Esophagus (tissue), 2 donors: ENCODE results near the gene OR2T10. TPM values are rescaled to one million over a fixed set of nuclear protein-coding genes. Genes with fewer than 3 reads are reported as not detected.
"Not testable (repeated sequence)": the region's sequence is repeated elsewhere in the genome, so short reads cannot be mapped to it uniquely, and the experiment has no call there.

Source experiments
- H3K27ac ChIP-seq, 2 donors: one replicate each; pipeline ENCODE4 v1.5.1; 2013; ENCODE audit warnings: low read depth in 2 of 2, mild to moderate bottlenecking in 2 of 2, inconsistent platforms in 1 of 2, low read length in 1 of 2, moderate library complexity in 1 of 2
- H3K27me3 ChIP-seq, 2 donors: one replicate each; pipeline ENCODE4 v1.6.1; 2013; ENCODE audit warnings: low read length in 2 of 2, control low read depth in 1 of 2, mild to moderate bottlenecking in 1 of 2; ENCODE audit not compliant: insufficient read depth in 2 of 2, control insufficient read depth in 1 of 2
- H3K36me3 ChIP-seq, 2 donors: one replicate each; pipeline ENCODE4 v1.6.1; 2013; ENCODE audit warnings: low read length in 1 of 2; ENCODE audit not compliant: control insufficient read depth in 2 of 2, insufficient read depth in 2 of 2
- H3K4me1 ChIP-seq, 2 donors: one replicate each; pipeline ENCODE4 v1.6.1; 2013; ENCODE audit warnings: low read length in 1 of 2; ENCODE audit not compliant: control insufficient read depth in 2 of 2, insufficient read depth in 2 of 2
- H3K4me3 ChIP-seq, 2 donors: one replicate each; pipeline ENCODE4 v1.5.1; 2013; ENCODE audit warnings: low read length in 2 of 2, mild to moderate bottlenecking in 2 of 2, low read depth in 1 of 2, moderate library complexity in 1 of 2
- H3K9me3 ChIP-seq, 2 donors: one replicate each; pipeline ENCODE4 v1.6.1; 2013; ENCODE audit warnings: mild to moderate bottlenecking in 2 of 2, low read depth in 1 of 2, low read length in 1 of 2, moderate library complexity in 1 of 2; ENCODE audit not compliant: control insufficient read depth in 2 of 2, insufficient read depth in 1 of 2
- WGBS, 2 donors: extraction: QIAGEN DNeasy Blood & Tissue Kit; methylation state at CpG; one replicate each; pipeline ENCODE4 v1.1.7; 2013; 5-methylcytosine and 5-hydroxymethylcytosine counted together
- polyA plus RNA-seq, 2 donors: library from polyadenylated mRNA; stranded (reverse); fragments of 200-250 nt; gene quantifications; one replicate each; pipeline ENCODE4 v1.2.3, GENCODE V29; 2013
- donor health status: healthy with polysubstance abuse.
- donor health status: Bipolar disorder and iron deficiency.

Gene OR2T10
- polyA plus RNA-seq, 2 donors: not detected

DNA sequence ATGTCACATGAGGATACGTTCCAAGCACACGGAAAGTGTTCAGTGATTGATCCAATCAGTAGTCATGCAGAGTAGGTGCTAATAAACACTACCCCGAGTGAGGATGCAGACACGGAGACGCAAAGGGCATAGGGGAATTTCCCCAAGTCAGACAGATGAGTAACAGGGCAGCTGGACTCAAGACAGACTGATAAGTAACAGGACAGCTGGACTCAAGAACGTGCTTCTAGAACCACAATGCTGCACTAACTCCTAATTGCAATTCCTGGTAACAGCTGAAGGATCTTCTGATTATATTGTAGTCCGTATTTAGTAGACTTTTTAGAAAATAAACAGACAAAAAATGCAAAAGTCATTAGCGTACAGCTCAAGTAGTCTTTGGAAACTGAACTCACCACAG lies 1.9 kb upstream of the OR2T10 start:
- H3K4me3 ChIP-seq: no peak overlapping the region
- no peaks in the 10 kb centered on the region for H3K9me3 ChIP-seq
- H3K27ac ChIP-seq: no peak overlapping the region
- WGBS, 2 donors: 70 to 76% methylated on average over 8 of the region's 8 CpGs
- no peaks in the 10 kb centered on the region for H3K36me3 ChIP-seq
- no peaks in the 10 kb centered on the region for H3K27me3 ChIP-seq
- H3K4me1 ChIP-seq: no peaks in the 10 kb centered on the region

DNA sequence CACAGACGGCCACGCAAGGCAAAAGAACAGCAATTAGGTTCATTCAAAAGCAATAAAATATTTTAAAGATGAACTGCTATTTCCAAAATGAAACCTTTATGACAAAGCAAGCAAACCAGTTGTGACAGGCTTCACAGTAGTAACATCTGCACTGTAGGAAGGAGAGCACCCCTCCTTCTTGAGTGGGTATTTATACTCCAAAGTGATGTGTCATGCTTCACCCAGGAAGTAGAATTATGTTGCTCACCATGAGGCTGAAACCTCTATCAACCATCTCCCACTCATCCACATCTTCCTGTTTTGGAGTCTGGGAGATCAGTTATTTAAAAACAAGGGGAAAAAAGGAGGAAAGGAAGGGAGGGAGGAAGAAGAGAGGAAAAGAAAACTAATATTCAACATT lies 885 bp downstream of the OR2T10 start:
- H3K27ac ChIP-seq: no peak overlapping the region
- no peaks in the 10 kb centered on the region for H3K27me3 ChIP-seq
- H3K4me1 ChIP-seq: no peaks in the 10 kb centered on the region
- H3K9me3 ChIP-seq: no peaks in the 10 kb centered on the region
- H3K36me3 ChIP-seq: no peaks in the 10 kb centered on the region
- no peak overlapping the region for H3K4me3 ChIP-seq
- WGBS, 2 donors: 66 to 73% methylated on average over 2 of the region's 2 CpGs

DNA sequence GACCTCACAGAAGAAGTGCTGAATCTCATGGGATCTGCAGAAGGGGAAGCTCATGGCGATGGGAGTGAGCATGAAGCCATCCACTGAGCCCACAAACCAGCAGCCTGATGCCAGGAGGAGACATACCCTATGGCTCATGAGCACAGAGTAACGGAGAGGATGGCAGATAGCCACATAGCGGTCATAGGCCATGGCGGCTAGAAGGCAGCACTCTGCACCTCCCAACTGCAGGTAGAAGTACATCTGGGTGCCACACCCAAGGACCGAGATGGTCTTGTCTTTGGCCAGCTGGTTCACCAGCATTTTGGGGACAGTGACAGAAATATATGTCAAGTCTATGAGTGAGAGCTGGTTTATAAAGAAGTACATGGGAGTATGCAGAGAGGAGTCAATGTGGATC lies 4.3 kb downstream of the OR2T10 start:
- Histone ChIP-seq H3K36me3 (no peaks in the 10 kb centered on the region), H3K27ac (no peak overlapping the region), H3K4me1 (no peaks in the 10 kb centered on the region), H3K27me3 (no peaks in the 10 kb centered on the region), H3K4me3 (no peak overlapping the region), H3K9me3 (no peaks in the 10 kb centered on the region)
- WGBS, 2 donors: 82 to 92% methylated on average over 5 of the region's 5 CpGs

DNA sequence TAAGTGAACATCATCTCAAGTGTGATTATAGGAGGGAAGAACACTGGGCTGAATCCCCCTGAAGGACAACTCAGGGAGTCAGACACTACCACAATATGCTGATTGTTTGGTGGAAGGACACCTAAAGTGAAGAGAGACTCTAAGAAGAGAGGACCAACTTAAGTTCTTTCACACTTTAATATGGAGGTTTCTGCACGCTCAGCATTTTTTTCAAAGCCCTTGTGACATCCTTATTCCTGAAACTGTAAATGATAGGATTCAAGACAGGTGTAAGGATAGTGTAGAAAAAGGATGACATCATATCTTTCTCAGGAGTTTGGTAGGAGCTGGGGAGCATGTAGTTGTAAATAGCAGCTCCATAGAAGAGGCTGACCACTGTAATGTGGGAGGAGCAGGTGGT lies 4.8 kb downstream of the OR2T10 start:
- Histone ChIP-seq H3K4me3 (no peak overlapping the region), H3K27me3 (no peaks in the 10 kb centered on the region), H3K27ac (no peak overlapping the region), H3K4me1 (no peaks in the 10 kb centered on the region), H3K36me3 (no peaks in the 10 kb centered on the region), H3K9me3 (no peaks in the 10 kb centered on the region)
- WGBS, 2 donors: 70 to 71% methylated on average over 1 of the region's 1 CpG

DNA sequence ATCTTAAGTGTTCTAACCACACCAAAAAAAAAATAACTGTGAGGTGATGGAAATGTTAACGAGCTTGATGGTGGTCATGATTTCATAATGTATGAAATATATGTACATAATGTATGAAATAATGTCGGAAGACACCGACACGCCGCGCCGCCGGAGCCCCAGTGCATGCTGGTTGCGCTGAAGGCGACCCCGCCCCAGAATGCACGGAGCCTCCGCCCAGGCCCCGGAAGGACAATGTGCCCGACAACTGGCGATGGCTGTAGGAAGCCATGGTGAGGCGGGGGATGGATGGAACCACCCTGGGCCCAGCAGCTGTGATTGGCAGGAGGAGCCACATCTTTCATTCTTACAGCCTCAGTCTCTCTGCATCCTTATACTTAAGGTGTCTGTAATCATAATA lies 7.4 kb downstream of the OR2T10 start:
- H3K27ac ChIP-seq: no peak overlapping the region
- 91% methylated on average over 17 of the region's 17 CpGs for WGBS, 2 donors
- no peaks in the 10 kb centered on the region for H3K36me3 ChIP-seq
- no peaks in the 10 kb centered on the region for H3K4me1 ChIP-seq
- no peak overlapping the region for H3K4me3 ChIP-seq
- no peaks in the 10 kb centered on the region for H3K27me3 ChIP-seq
- H3K9me3 ChIP-seq: no peaks in the 10 kb centered on the region

DNA sequence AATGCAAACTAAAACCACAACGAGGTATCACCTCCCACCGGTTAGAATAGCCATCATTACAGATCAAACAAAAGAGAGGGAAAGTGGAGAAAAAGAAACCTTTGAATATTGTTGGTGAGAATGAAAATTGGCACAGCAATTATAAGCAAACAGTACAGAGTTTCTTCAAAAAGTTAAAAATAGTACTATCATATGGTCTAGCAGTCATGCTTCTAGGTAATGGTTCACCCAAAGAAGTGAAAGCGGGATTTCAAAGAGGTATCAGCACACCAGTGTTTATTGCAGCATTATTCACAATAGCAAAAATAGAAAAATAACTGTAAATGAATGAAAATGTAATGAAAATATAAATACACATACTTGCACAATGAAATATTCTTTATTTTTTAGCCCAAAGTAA lies 8.2 kb downstream of the OR2T10 start:
- Histone ChIP-seq H3K4me1 (no peaks in the 10 kb centered on the region), H3K36me3 (no peaks in the 10 kb centered on the region)
- WGBS, 2 donors: 81% methylated on average over 3 of the region's 3 CpGs

DNA sequence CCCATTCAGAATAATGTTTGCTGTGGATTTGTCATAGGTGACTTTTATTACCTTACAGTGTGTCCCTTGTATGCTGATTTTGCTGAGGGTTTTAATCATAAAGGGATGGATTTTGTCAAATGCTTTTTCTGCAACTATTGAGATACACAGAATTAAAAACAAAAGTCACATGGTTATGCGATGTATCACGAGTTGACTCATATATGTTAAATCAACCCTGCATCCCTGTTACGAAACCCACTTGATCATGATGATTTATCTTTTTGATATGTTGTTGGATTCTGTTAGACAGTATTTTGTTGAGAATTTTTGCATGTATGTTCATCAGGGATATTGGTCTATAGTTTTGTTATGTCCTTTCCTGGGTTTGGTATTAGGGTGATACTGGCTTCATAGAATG lies 12.2 kb downstream of the OR2T10 start:
- Histone ChIP-seq H3K27ac (no peak overlapping the region), H3K27me3 (no peaks in the 10 kb centered on the region), H3K9me3 (no peaks in the 10 kb centered on the region), H3K4me3 (no peak overlapping the region), H3K36me3 (no peaks in the 10 kb centered on the region), H3K4me1 (no peaks in the 10 kb centered on the region)
- 75% methylated on average over 3 of the region's 3 CpGs for WGBS, 2 donors

More for the DNA sequence above, 8.2 kb downstream of the OR2T10 start:
- Histone ChIP-seq H3K27me3 (no peaks in the 10 kb centered on the region), H3K27ac (no peak overlapping the region), H3K9me3 (no peaks in the 10 kb centered on the region), H3K4me3 (no peak overlapping the region)

DNA sequence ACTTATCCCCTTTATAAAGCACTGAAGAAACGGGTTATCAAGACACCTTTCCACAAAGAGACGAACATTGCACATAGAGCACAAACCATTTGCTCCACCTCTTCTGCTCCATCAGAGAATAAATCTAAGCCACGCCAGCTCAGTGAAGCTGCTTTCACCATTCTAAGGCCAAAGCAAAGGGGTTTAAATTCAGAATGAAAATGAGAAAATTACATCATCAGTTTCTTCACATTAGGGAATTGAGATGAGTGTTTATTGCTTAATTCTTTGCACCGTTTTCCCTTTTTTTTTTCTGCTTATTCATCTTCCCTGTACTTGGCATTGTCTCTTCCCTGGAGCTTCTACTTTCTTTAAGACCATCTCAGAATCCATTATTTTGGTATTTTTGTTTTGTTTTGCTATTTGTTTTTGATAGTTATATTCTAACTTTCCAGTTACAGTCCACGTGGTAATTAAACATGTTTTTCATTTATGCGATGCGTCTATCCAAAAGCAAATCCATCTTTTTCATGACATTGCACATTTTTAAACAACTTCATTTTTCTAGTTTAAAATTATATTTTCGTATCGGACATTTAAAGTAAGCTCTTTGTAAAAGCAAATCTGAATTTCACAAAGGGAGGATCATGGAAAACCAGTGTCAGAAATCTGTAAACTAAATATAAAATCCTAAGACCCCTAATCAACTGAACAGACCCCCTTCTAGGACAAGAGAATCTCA lies 21.1 kb downstream of the OR2T10 start:
- Histone ChIP-seq H3K4me1 (no peaks in the 10 kb centered on the region), H3K27ac (no peak overlapping the region), H3K36me3 (no peaks in the 10 kb centered on the region), H3K4me3 (no peak overlapping the region), H3K27me3 (no peaks in the 10 kb centered on the region), H3K9me3 (no peaks in the 10 kb centered on the region)
- WGBS, 2 donors: 79 to 80% methylated on average over 9 of the region's 9 CpGs

DNA sequence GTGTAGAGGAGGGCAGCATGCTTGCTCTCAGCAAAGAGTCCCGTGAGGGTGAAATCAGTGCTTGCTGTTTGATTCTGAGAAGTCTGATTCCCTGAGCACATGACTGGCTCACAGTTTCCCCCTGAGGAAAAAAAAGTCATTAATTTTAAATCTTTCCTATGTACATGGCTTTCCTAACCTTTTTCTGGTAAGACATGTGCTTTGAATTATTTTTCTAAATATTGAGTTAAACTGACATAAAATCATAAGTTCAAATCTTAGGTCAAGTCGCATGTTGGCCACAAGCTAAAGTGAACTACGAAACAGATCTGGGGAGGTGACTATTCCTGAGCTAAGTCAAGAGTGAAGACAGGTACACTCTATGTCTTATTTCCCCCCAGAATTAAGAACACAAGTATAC lies 22.8 kb downstream of the OR2T10 start, which contains the start of gene OR2T34:
OR2T34 (minus strand) TSS at position 101 of the 400 bp plus-strand sequence; CDS start at position 101, 0 bp downstream.
- H3K4me3 ChIP-seq, H3K27me3 ChIP-seq, H3K9me3 ChIP-seq, H3K4me1 ChIP-seq, H3K27ac ChIP-seq, H3K36me3 ChIP-seq: not testable (repeated sequence)
- WGBS, 2 donors: 78 to 92% methylated on average over 3 of the region's 3 CpGs

DNA sequence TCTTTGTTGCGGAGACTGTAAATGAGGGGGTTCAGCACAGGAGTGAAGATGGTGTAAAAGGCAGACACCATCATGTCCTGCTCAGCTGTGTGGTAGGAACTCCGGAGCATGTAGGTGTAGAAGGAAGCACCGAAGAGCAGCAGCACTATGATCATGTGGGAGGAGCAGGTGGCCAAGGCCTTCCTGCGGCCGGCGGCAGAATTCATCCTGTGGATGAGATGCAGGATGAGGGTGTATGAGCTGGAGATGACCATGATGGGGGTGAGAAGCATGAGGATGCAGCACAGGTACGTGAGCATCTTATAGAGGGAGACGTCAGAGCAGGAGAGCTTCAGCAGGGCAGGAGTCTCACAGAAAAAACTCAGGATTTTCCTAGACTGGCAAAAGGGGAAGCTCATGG lies 23.6 kb downstream of the OR2T10 start:
- not testable (repeated sequence) for H3K4me1 ChIP-seq, H3K36me3 ChIP-seq, H3K27me3 ChIP-seq, H3K4me3 ChIP-seq, H3K9me3 ChIP-seq, H3K27ac ChIP-seq
- WGBS, 2 donors: 80 to 98% methylated on average over 2 to 6 of the region's 8 CpGs
